Fibroblast of skin of right quadriceps (primary cell): ENCODE measurements around the gene CREB1.
"Not testable (repeated sequence)": the region's sequence is repeated elsewhere in the genome, so short reads cannot be mapped to it uniquely, and the experiment has no call there.

Experiments
- DNase-seq: peaks from one replicate; pipeline ENCODE4 v3.0.0-alpha.2; 2013

CREB1 gene

GRCh38 chr2:207619764-207620203, 90.0 kb downstream of the CREB1 start:
- no peak for DNase-seq

GRCh38 chr2:207621501-207622039, 91.8 kb downstream of the CREB1 start:
- DNase-seq: no peak

- peak; percentile 70 for DNase-seq
These were observed 94.6 kb downstream of the CREB1 start for GRCh38 chr2:207624185-207625013.

GRCh38 chr2:207625014-207625907, 95.5 kb downstream of the CREB1 start, which contains the start of gene METTL21A:
Gene METTL21A, minus strand, starts transcription at chr2:207625394. Its CDS starts 1,019 bp downstream, at chr2:207624375.
- DNase-seq: peak; percentile 83

- no peak for DNase-seq
These were observed 99.8 kb downstream of the CREB1 start for GRCh38 chr2:207629553-207629952.

GRCh38 chr2:207630491-207630890, 100.7 kb downstream of the CREB1 start:
- DNase-seq: no peak

GRCh38 chr2:207632575-207633493, 103.1 kb downstream of the CREB1 start:
- peak; percentile 54 for DNase-seq

GRCh38 chr2:207633686-207634085, 103.9 kb downstream of the CREB1 start:
- no peak for DNase-seq

GRCh38 chr2:207635468-207636200, 105.9 kb downstream of the CREB1 start:
- peak; percentile 27 for DNase-seq

- DNase-seq: not testable (repeated sequence)
These were observed 109.5 kb downstream of the CREB1 start for GRCh38 chr2:207639288-207639687.

- no peak for DNase-seq
These were observed 110.4 kb downstream of the CREB1 start for GRCh38 chr2:207640160-207640559.

GRCh38 chr2:207640661-207641060, 110.9 kb downstream of the CREB1 start:
- no peak for DNase-seq

GRCh38 chr2:207643892-207644291, 114.1 kb downstream of the CREB1 start:
- no peak for DNase-seq

- DNase-seq: not testable (repeated sequence)
These were observed 116.8 kb downstream of the CREB1 start for GRCh38 chr2:207646582-207646981.
